Measurements from ENCODE around the gene GATB.

Gene GATB

DNA sequence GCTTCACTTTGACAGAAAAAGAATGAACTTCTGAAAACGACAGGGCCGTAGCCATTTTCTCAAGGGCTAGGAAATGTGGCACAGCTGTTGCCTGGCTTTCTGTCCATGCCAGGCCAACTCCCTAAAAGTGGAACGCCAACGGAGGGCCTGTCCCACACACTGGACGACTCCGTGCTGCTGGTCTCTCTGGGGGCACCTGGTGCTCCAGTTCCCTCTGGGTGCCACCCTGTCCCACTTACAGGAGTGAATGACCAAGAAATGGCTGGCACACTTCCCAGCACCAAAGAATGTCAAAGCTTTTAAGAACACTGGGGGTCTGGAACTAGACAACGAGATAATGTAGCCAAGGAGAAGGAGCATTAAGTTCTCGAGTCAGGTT, 40.9 kb downstream of the GATB start:
- no peaks in the 10 kb centered on the region for H3K9me3 ChIP-seq (ENCODE audit: control insufficient read depth in 2 of 2, low read length in 2 of 2)
- H3K27me3 ChIP-seq (ENCODE audit: control insufficient read depth in 2 of 2, insufficient read depth in 2 of 2, low read length in 2 of 2) = no peaks in the 10 kb centered on the region
- H3K9ac ChIP-seq (ENCODE audit: low read depth in 1 of 2, low read length in 2 of 2) = no peak overlapping the region
- H3K4me1 ChIP-seq (ENCODE audit: control insufficient read depth in 2 of 2, insufficient read depth in 2 of 2, low read length in 2 of 2) = no peaks in the 10 kb centered on the region
- peaks cover 2 to 3% of the 10 kb centered on the region in 2 donors for H3K36me3 ChIP-seq (ENCODE audit: control insufficient read depth in 2 of 2, insufficient read depth in 2 of 2, low read length in 2 of 2)
- no peak overlapping the region for H3K4me3 ChIP-seq (ENCODE audit: low read length in 2 of 2)
- no peak overlapping the region for H3K27ac ChIP-seq (ENCODE audit: low read depth in 2 of 2, low read length in 2 of 2)

DNA sequence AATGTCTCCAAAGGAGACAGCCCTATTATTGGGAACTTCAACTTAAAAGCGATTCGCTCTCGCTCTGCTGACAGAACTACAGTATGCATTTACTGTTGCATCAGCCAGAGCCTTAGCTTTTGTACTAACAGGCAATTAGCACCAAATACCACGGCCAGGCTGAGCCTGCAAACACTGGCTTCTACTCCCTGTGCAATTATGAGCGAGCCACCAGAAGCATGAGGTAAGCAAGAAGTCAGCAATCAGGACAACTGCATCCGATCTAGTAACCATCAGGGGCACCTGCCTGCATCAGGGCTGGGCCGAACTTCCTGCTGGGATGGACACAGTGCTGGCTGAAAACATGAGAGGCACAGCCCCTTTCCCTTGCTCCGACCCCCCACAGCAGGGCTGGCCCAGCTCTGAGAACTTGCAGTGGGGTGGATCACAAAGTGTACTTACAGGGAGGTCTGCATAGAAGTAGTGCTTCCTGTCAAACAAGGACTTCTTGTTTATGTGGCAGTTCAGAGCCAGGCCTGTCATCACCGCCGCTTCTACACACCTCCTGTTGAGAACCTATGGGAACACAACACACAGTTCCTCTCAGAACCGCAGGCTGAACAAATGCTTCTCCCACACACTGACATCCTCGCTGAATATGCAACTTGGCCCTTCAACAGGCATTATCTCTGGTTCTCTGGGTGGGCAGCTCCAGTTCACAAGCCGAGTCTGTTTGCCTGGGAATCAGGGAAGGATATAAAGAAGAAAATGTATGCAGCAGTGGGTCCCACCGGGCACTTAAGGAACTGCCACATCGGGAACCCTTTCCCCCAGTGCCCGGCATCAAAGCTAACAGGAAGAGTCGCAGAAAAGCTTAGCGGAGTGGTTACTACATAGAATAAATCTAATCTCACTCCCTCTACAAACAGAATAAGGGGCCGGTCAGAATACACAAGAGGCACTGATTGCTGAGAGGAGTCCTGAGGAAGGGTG, 41.5 kb downstream of the GATB start:
- Histone ChIP-seq H3K36me3 (ENCODE audit: control insufficient read depth in 2 of 2, insufficient read depth in 2 of 2, low read length in 2 of 2) (peaks cover 2 to 4% of the 10 kb centered on the region in 2 donors), H3K9me3 (ENCODE audit: control insufficient read depth in 2 of 2, low read length in 2 of 2) (no peaks in the 10 kb centered on the region), H3K4me1 (ENCODE audit: control insufficient read depth in 2 of 2, insufficient read depth in 2 of 2, low read length in 2 of 2) (no peaks in the 10 kb centered on the region), H3K27me3 (ENCODE audit: control insufficient read depth in 2 of 2, insufficient read depth in 2 of 2, low read length in 2 of 2) (no peaks in the 10 kb centered on the region), H3K27ac (ENCODE audit: low read depth in 2 of 2, low read length in 2 of 2) (no peak overlapping the region), H3K4me3 (ENCODE audit: low read length in 2 of 2) (no peak overlapping the region), H3K9ac (ENCODE audit: low read depth in 1 of 2, low read length in 2 of 2) (no peak overlapping the region)

DNA sequence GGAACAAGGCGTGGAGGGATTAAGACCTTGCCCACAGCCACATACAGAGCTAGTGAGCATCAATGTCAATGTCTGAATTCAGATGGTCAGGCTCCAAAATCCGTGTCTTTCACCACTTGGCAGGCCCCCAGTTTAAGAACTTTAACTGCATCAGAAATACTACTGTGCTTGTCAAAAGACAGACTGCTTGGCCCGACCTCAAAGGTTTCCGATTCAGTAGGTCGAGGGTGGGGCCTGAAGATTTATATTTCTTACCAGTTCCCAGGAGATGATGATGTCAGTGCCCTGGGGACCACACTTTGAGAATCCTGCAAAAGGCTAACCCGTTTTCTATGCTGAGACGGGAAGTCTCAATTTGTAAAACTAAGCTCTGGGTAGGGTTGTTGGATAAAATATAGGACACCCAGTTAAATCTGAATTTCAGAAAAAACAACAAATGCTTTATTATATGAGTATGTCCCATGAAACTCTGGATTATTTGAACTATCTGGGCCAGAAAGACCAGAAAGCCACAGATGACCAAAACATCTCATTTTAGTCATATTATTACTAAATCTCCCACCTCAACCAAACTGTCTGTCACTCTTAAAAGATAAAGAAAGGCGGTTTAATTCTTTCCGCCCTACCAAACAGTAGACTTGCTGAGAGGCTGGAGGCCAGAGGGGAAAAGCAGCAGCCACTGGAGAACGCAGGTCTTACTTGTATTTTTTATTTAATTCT, 42.7 kb downstream of the GATB start:
- Histone ChIP-seq H3K27ac (ENCODE audit: low read depth in 2 of 2, low read length in 2 of 2) (no peak overlapping the region), H3K27me3 (ENCODE audit: control insufficient read depth in 2 of 2, insufficient read depth in 2 of 2, low read length in 2 of 2) (no peaks in the 10 kb centered on the region), H3K36me3 (ENCODE audit: control insufficient read depth in 2 of 2, insufficient read depth in 2 of 2, low read length in 2 of 2) (peaks cover 2 to 7% of the 10 kb centered on the region in 2 donors), H3K9ac (ENCODE audit: low read depth in 1 of 2, low read length in 2 of 2) (no peak overlapping the region), H3K4me1 (ENCODE audit: control insufficient read depth in 2 of 2, insufficient read depth in 2 of 2, low read length in 2 of 2) (no peaks in the 10 kb centered on the region), H3K9me3 (ENCODE audit: control insufficient read depth in 2 of 2, low read length in 2 of 2) (no peaks in the 10 kb centered on the region), H3K4me3 (ENCODE audit: low read length in 2 of 2) (no peak overlapping the region)

DNA sequence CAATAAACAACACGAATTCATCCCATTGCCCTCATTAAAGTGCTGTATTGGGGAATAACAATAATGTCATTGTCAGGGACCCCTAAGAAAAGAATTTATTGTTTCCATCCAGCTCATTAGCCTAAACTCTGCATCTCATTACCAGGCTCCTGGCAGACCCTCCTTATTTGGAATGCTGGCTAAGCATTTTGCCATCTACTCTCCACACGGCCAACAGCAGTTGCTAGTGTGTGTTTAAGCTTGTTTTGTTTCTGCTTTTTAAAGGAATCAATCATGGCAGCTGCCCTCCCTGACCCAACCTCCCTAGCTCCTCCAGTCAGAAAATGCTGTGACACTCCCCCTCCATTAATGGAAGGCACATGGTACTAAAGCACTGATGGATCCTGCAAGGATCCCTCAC, 43.5 kb downstream of the GATB start:
- Histone ChIP-seq H3K4me1 (ENCODE audit: control insufficient read depth in 2 of 2, insufficient read depth in 2 of 2, low read length in 2 of 2) (no peaks in the 10 kb centered on the region), H3K27me3 (ENCODE audit: control insufficient read depth in 2 of 2, insufficient read depth in 2 of 2, low read length in 2 of 2) (no peaks in the 10 kb centered on the region), H3K36me3 (ENCODE audit: control insufficient read depth in 2 of 2, insufficient read depth in 2 of 2, low read length in 2 of 2) (peaks cover 2 to 7% of the 10 kb centered on the region in 2 donors), H3K27ac (ENCODE audit: low read depth in 2 of 2, low read length in 2 of 2) (no peak overlapping the region), H3K9me3 (ENCODE audit: control insufficient read depth in 2 of 2, low read length in 2 of 2) (no peaks in the 10 kb centered on the region), H3K4me3 (ENCODE audit: low read length in 2 of 2) (no peak overlapping the region), H3K9ac (ENCODE audit: low read depth in 1 of 2, low read length in 2 of 2) (no peak overlapping the region)

DNA sequence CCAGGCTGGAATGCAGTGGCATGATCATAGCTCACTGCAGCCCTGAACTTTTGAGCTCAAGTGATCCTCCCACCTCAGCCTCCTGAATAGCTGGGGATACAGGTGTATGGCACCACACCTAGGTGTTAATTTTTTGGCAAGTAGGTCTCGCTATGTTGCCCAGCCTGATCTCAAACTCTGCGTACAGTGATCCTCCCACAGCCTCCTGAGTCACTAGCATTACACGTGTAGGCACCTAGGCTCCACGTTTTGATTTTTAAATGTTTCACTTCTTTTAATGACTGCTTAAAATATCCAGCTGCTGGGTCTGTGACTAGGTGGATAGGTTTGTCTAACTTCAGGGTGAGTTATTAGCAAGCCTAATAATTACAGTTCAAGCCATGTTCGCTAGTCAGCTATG, 44.5 kb downstream of the GATB start:
- Histone ChIP-seq H3K27ac (ENCODE audit: low read depth in 2 of 2, low read length in 2 of 2) (no peak overlapping the region), H3K36me3 (ENCODE audit: control insufficient read depth in 2 of 2, insufficient read depth in 2 of 2, low read length in 2 of 2) (peaks cover 2 to 7% of the 10 kb centered on the region in 2 donors), H3K4me3 (ENCODE audit: low read length in 2 of 2) (no peak overlapping the region), H3K9ac (ENCODE audit: low read depth in 1 of 2, low read length in 2 of 2) (no peak overlapping the region), H3K4me1 (ENCODE audit: control insufficient read depth in 2 of 2, insufficient read depth in 2 of 2, low read length in 2 of 2) (no peaks in the 10 kb centered on the region), H3K27me3 (ENCODE audit: control insufficient read depth in 2 of 2, insufficient read depth in 2 of 2, low read length in 2 of 2) (no peaks in the 10 kb centered on the region), H3K9me3 (ENCODE audit: control insufficient read depth in 2 of 2, low read length in 2 of 2) (no peaks in the 10 kb centered on the region)

DNA sequence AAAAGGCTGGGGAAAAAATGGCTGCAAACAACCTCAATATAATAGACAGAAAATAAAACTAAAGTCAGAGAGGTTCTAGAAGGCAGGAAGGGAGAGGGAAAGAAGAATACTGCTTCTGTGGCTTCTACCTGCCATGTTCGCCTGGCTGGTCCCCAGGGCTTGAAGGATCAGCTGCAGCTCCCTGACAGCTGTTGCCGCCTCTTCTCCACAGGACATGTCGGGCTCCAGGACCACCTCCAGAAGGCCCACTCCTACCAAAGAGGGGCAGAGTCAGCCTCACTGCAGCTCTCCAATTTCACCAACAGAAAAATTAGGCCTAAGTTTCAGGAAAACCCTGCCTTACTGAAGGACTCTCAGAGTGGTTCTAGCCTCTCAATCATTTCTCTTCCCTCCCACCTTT, 44.9 kb downstream of the GATB start:
- H3K36me3 ChIP-seq (ENCODE audit: control insufficient read depth in 2 of 2, insufficient read depth in 2 of 2, low read length in 2 of 2) = peaks cover 2 to 7% of the 10 kb centered on the region in 2 donors
- no peak overlapping the region for H3K9ac ChIP-seq (ENCODE audit: low read depth in 1 of 2, low read length in 2 of 2)
- no peak overlapping the region for H3K4me3 ChIP-seq (ENCODE audit: low read length in 2 of 2)
- H3K4me1 ChIP-seq (ENCODE audit: control insufficient read depth in 2 of 2, insufficient read depth in 2 of 2, low read length in 2 of 2) = no peaks in the 10 kb centered on the region
- H3K27me3 ChIP-seq (ENCODE audit: control insufficient read depth in 2 of 2, insufficient read depth in 2 of 2, low read length in 2 of 2) = no peaks in the 10 kb centered on the region
- no peak overlapping the region for H3K27ac ChIP-seq (ENCODE audit: low read depth in 2 of 2, low read length in 2 of 2)
- no peaks in the 10 kb centered on the region for H3K9me3 ChIP-seq (ENCODE audit: control insufficient read depth in 2 of 2, low read length in 2 of 2)

DNA sequence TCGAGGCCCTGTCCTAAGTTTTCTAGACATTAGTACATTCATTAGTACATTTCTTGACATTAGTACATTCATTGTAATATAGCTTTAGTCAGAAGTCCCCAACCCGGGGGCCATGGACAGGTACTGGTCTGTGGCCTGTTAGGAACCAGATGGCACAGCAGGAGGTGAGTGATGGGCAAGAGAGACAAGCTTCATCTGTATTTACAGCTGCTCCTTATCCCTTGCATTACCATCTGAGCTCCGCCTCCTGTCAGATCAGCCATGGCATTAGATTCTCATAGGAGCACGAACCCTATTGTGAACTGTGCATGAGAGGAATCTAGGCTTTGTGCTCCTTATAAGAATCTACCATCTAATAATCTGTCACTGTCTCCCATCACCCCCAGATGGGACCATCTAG, 48.0 kb downstream of the GATB start:
- Histone ChIP-seq H3K36me3 (ENCODE audit: control insufficient read depth in 2 of 2, insufficient read depth in 2 of 2, low read length in 2 of 2) (peaks cover 6 to 7% of the 10 kb centered on the region in 2 donors), H3K27ac (ENCODE audit: low read depth in 2 of 2, low read length in 2 of 2) (no peak overlapping the region), H3K9ac (ENCODE audit: low read depth in 1 of 2, low read length in 2 of 2) (no peak overlapping the region), H3K27me3 (ENCODE audit: control insufficient read depth in 2 of 2, insufficient read depth in 2 of 2, low read length in 2 of 2) (no peaks in the 10 kb centered on the region), H3K4me1 (ENCODE audit: control insufficient read depth in 2 of 2, insufficient read depth in 2 of 2, low read length in 2 of 2) (no peaks in the 10 kb centered on the region), H3K4me3 (ENCODE audit: low read length in 2 of 2) (no peak overlapping the region), H3K9me3 (ENCODE audit: control insufficient read depth in 2 of 2, low read length in 2 of 2) (no peaks in the 10 kb centered on the region)

DNA sequence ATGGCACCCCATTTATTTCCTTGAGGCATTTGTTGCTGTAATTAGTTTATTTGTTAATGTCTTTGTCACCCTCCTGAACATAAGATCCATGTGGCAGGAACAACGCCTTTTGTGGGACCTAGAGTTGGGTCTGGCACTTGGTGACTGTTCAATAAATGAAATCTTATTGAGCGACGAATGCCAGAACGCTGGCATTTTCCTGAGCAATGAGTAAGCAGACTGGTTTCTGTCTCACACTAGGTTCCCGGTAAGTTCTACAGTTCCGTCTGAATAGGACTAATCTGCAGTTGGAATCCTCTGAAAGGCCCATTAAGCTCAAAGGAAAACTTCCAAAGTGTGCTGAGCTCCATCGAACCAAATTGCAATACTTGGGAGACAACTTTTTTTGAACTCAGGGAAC, 49.2 kb downstream of the GATB start:
- Histone ChIP-seq H3K27me3 (ENCODE audit: control insufficient read depth in 2 of 2, insufficient read depth in 2 of 2, low read length in 2 of 2) (no peaks in the 10 kb centered on the region), H3K36me3 (ENCODE audit: control insufficient read depth in 2 of 2, insufficient read depth in 2 of 2, low read length in 2 of 2) (peaks cover 7% of the 10 kb centered on the region in 2 donors), H3K9ac (ENCODE audit: low read depth in 1 of 2, low read length in 2 of 2) (no peak overlapping the region), H3K9me3 (ENCODE audit: control insufficient read depth in 2 of 2, low read length in 2 of 2) (no peaks in the 10 kb centered on the region), H3K4me1 (ENCODE audit: control insufficient read depth in 2 of 2, insufficient read depth in 2 of 2, low read length in 2 of 2) (no peaks in the 10 kb centered on the region), H3K27ac (ENCODE audit: low read depth in 2 of 2, low read length in 2 of 2) (no peak overlapping the region), H3K4me3 (ENCODE audit: low read length in 2 of 2) (no peak overlapping the region)

DNA sequence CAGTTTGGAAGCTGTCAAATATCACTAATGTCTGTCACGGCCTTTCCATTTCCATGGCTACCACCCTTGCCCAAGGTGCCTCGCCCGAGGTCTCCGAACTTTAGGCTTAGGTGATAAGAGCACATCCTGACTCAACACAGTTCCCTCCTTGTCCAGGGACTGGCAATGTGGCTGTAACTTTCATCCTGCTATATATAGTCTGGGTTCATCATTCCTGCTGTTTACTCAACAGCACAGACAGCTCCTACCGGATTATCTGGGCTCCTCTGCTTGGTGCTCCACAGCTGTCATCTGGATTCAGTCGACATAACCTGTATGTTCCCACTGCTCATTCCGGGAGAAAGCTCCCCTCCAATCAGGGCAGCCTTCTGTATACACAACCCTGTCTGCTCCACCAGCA, 51.2 kb downstream of the GATB start:
- Histone ChIP-seq H3K4me1 (ENCODE audit: control insufficient read depth in 2 of 2, insufficient read depth in 2 of 2, low read length in 2 of 2) (no peaks in the 10 kb centered on the region), H3K4me3 (ENCODE audit: low read length in 2 of 2) (no peak overlapping the region), H3K9ac (ENCODE audit: low read depth in 1 of 2, low read length in 2 of 2) (no peak overlapping the region), H3K9me3 (ENCODE audit: control insufficient read depth in 2 of 2, low read length in 2 of 2) (no peaks in the 10 kb centered on the region), H3K27me3 (ENCODE audit: control insufficient read depth in 2 of 2, insufficient read depth in 2 of 2, low read length in 2 of 2) (no peaks in the 10 kb centered on the region), H3K27ac (ENCODE audit: low read depth in 2 of 2, low read length in 2 of 2) (no peak overlapping the region), H3K36me3 (ENCODE audit: control insufficient read depth in 2 of 2, insufficient read depth in 2 of 2, low read length in 2 of 2) (peaks cover 6 to 7% of the 10 kb centered on the region in 2 donors)

DNA sequence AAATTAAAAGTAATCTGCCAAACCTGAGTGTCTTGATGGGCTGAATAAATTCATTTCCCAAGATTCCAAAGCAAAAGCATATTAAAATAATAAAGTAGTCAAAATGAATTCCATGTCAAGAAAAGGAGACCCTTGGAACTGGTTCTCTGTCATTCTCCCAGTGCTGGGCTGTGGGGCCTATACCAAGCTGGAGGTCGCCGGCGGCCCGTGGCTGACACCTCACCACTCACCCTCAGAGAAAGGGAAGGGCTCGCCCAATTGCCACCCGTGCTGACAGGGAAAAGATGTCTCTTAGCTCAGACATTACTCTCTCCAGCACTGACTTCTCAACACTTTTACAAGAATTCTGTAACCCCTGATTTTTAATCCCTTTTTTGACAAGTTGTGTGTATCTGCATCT, 51.7 kb downstream of the GATB start:
- Histone ChIP-seq H3K9me3 (ENCODE audit: control insufficient read depth in 2 of 2, low read length in 2 of 2) (no peaks in the 10 kb centered on the region), H3K36me3 (ENCODE audit: control insufficient read depth in 2 of 2, insufficient read depth in 2 of 2, low read length in 2 of 2) (peaks cover 4 to 7% of the 10 kb centered on the region in 2 donors), H3K27ac (ENCODE audit: low read depth in 2 of 2, low read length in 2 of 2) (no peak overlapping the region), H3K27me3 (ENCODE audit: control insufficient read depth in 2 of 2, insufficient read depth in 2 of 2, low read length in 2 of 2) (no peaks in the 10 kb centered on the region), H3K4me3 (ENCODE audit: low read length in 2 of 2) (no peak overlapping the region), H3K4me1 (ENCODE audit: control insufficient read depth in 2 of 2, insufficient read depth in 2 of 2, low read length in 2 of 2) (no peaks in the 10 kb centered on the region), H3K9ac (ENCODE audit: low read depth in 1 of 2, low read length in 2 of 2) (no peak overlapping the region)
